ENCODE results near the gene TREH. TPM values are rescaled to one million over a fixed set of nuclear protein-coding genes. Genes with fewer than 3 reads are reported as not detected.

TREH gene
- polyA plus RNA-seq, 1 donor from 2014 or later = 0.12 TPM

DNA sequence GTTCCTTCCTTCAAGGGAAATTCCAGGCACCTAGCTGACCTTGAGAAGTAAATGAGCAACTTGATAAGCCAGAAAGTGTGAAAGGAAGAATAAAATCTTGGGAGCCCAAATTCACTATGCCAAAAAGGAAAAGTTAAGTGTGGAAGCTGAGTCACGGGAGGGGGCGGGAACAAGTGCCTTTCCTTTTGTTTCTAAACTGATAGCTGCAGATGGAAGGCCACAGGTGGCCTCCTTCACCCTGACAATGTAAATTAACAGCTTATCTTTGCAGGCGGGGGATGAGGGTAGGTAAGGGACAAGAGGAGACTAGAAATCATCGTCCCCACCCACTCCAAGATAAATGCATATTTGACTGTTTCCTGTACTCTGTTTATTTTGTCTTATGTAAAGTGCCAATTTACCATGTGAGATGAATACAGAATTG is 36.4 kb upstream of the TREH start:
- H2AFZ ChIP-seq (ENCODE audit: low read depth, low read length) = no peak overlapping the region
- H3K9me3 ChIP-seq (ENCODE audit: low read length) = no peaks in the 10 kb centered on the region
- no peak overlapping the region for H3K4me3 ChIP-seq (ENCODE audit: low read length)
- H4K20me1 ChIP-seq (ENCODE audit: insufficient read depth) = no peaks in the 10 kb centered on the region
- no peaks in the 10 kb centered on the region for H3K36me3 ChIP-seq (ENCODE audit: insufficient read depth, low read length)
- H3K79me2 ChIP-seq (replicated peaks; ENCODE audit: insufficient read depth, low read length) = no peaks in the 10 kb centered on the region
- TF ChIP-seq RAD21 (conservative IDR thresholded peaks at IDR 0.05) (no peak), SMC3 (conservative IDR thresholded peaks at IDR 0.05; ENCODE audit: poor library complexity) (no peak), EZH2 (IDR thresholded peaks at IDR 0.05; ENCODE audit: borderline replicate concordance, insufficient read depth, low read length, poor library complexity, severe bottlenecking) (no peak), POLR2AphosphoS5 (IDR thresholded peaks at IDR 0.05) (no peak)
- TF ChIP-seq, protein P1, sequence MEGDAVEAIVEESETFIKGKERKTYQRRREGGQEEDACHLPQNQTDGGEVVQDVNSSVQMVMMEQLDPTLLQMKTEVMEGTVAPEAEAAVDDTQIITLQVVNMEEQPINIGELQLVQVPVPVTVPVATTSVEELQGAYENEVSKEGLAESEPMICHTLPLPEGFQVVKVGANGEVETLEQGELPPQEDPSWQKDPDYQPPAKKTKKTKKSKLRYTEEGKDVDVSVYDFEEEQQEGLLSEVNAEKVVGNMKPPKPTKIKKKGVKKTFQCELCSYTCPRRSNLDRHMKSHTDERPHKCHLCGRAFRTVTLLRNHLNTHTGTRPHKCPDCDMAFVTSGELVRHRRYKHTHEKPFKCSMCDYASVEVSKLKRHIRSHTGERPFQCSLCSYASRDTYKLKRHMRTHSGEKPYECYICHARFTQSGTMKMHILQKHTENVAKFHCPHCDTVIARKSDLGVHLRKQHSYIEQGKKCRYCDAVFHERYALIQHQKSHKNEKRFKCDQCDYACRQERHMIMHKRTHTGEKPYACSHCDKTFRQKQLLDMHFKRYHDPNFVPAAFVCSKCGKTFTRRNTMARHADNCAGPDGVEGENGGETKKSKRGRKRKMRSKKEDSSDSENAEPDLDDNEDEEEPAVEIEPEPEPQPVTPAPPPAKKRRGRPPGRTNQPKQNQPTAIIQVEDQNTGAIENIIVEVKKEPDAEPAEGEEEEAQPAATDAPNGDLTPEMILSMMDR (IDR thresholded peaks at IDR 0.05; ENCODE audit: poor library complexity, severe bottlenecking) = no peak
- H3K9me2 ChIP-seq (ENCODE audit: insufficient read depth, low read length) = no peaks in the 10 kb centered on the region
- H3K27ac ChIP-seq (ENCODE audit: low read length) = no peak overlapping the region
- H3F3A ChIP-seq (ENCODE audit: insufficient read depth, low read length, poor library complexity, severe bottlenecking) = no peaks in the 10 kb centered on the region
- H3K4me2 ChIP-seq (ENCODE audit: low read length) = no peak overlapping the region
- no peak overlapping the region for H3K9ac ChIP-seq (ENCODE audit: low read length)
- H3K27me3 ChIP-seq (ENCODE audit: insufficient read depth, low read depth, low read length) = no peaks in the 10 kb centered on the region

DNA sequence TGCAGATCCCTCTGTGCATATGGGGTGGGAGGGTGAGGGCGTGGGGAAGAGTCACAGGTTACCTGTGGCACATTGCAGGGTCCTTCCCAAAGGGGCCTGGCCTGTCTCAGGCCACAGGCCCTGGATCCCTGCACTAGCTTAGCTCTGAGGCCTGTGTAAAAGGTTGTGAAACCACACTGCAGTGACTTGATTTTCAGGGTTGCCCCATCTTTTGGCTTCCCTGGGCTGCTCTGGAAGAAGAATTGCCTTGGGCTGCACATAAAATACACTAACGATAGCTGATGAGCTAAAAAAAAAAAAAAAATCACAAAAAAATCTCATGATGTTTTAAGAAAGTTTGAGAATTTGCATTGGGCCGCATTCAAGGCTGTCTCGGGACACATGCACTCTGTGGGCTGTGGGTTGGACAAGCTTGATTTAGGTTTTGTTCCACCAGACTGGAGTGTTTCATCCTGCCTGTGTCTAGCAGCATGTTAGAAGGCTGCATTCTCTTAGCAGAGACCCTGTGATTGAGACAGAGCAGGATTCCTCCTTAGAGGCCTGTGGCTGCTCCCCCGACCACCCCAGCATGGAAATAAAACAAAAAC is 35.9 kb upstream of the TREH start:
- TF ChIP-seq POLR2AphosphoS5 (IDR thresholded peaks at IDR 0.05) (no peak), EZH2 (IDR thresholded peaks at IDR 0.05; ENCODE audit: borderline replicate concordance, insufficient read depth, low read length, poor library complexity, severe bottlenecking) (no peak), SMC3 (conservative IDR thresholded peaks at IDR 0.05; ENCODE audit: poor library complexity) (no peak), TAF1 (IDR thresholded peaks at IDR 0.05; ENCODE audit: low read depth) (no peak), RAD21 (conservative IDR thresholded peaks at IDR 0.05) (no peak), EP300 (conservative IDR thresholded peaks at IDR 0.05; ENCODE audit: poor library complexity, severe bottlenecking) (no peak), MXI1 (conservative IDR thresholded peaks at IDR 0.05; ENCODE audit: poor library complexity, severe bottlenecking) (no peak)
- TF ChIP-seq, protein P1 (IDR thresholded peaks at IDR 0.05; ENCODE audit: poor library complexity, severe bottlenecking) = no peak
- TF ChIP-seq, protein P2, sequence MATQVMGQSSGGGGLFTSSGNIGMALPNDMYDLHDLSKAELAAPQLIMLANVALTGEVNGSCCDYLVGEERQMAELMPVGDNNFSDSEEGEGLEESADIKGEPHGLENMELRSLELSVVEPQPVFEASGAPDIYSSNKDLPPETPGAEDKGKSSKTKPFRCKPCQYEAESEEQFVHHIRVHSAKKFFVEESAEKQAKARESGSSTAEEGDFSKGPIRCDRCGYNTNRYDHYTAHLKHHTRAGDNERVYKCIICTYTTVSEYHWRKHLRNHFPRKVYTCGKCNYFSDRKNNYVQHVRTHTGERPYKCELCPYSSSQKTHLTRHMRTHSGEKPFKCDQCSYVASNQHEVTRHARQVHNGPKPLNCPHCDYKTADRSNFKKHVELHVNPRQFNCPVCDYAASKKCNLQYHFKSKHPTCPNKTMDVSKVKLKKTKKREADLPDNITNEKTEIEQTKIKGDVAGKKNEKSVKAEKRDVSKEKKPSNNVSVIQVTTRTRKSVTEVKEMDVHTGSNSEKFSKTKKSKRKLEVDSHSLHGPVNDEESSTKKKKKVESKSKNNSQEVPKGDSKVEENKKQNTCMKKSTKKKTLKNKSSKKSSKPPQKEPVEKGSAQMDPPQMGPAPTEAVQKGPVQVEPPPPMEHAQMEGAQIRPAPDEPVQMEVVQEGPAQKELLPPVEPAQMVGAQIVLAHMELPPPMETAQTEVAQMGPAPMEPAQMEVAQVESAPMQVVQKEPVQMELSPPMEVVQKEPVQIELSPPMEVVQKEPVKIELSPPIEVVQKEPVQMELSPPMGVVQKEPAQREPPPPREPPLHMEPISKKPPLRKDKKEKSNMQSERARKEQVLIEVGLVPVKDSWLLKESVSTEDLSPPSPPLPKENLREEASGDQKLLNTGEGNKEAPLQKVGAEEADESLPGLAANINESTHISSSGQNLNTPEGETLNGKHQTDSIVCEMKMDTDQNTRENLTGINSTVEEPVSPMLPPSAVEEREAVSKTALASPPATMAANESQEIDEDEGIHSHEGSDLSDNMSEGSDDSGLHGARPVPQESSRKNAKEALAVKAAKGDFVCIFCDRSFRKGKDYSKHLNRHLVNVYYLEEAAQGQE (IDR thresholded peaks at IDR 0.05; ENCODE audit: borderline replicate concordance) = no peak
- no peak overlapping the region for H2AFZ ChIP-seq (ENCODE audit: low read depth, low read length)

More for the DNA sequence above, 35.9 kb upstream of the TREH start:
- Histone ChIP-seq H3K9me3 (ENCODE audit: low read length) (no peaks in the 10 kb centered on the region), H3K9me2 (ENCODE audit: insufficient read depth, low read length) (no peaks in the 10 kb centered on the region), H3K27ac (ENCODE audit: low read length) (no peak overlapping the region), H3K27me3 (ENCODE audit: insufficient read depth, low read depth, low read length) (no peaks in the 10 kb centered on the region), H3K4me3 (ENCODE audit: low read length) (no peak overlapping the region), H3K79me2 (replicated peaks; ENCODE audit: insufficient read depth, low read length) (no peaks in the 10 kb centered on the region), H4K20me1 (ENCODE audit: insufficient read depth) (no peaks in the 10 kb centered on the region), H3F3A (ENCODE audit: insufficient read depth, low read length, poor library complexity, severe bottlenecking) (no peaks in the 10 kb centered on the region), H3K9ac (ENCODE audit: low read length) (no peak overlapping the region), H3K4me2 (ENCODE audit: low read length) (no peak overlapping the region), H3K36me3 (ENCODE audit: insufficient read depth, low read length) (no peaks in the 10 kb centered on the region)
